ENCODE measurements around the gene TBCC.

- TF ChIP-seq, protein P1, sequence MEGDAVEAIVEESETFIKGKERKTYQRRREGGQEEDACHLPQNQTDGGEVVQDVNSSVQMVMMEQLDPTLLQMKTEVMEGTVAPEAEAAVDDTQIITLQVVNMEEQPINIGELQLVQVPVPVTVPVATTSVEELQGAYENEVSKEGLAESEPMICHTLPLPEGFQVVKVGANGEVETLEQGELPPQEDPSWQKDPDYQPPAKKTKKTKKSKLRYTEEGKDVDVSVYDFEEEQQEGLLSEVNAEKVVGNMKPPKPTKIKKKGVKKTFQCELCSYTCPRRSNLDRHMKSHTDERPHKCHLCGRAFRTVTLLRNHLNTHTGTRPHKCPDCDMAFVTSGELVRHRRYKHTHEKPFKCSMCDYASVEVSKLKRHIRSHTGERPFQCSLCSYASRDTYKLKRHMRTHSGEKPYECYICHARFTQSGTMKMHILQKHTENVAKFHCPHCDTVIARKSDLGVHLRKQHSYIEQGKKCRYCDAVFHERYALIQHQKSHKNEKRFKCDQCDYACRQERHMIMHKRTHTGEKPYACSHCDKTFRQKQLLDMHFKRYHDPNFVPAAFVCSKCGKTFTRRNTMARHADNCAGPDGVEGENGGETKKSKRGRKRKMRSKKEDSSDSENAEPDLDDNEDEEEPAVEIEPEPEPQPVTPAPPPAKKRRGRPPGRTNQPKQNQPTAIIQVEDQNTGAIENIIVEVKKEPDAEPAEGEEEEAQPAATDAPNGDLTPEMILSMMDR (IDR thresholded peaks at IDR 0.05; ENCODE audit: control extremely low read depth in 1 of 3, insufficient read depth in 1 of 3, low read depth in 1 of 3, low read length in 3 of 3), result no peak
- no peak for TF ChIP-seq RAD21 (IDR thresholded peaks at IDR 0.05 in 1 of 2, conservative IDR thresholded peaks at IDR 0.05 in 1 of 2; ENCODE audit: low read depth in 2 of 2, low read length in 2 of 2)
- no peak for TF ChIP-seq CHD1 (IDR thresholded peaks at IDR 0.05; ENCODE audit: low read depth, low read length)
- no peak for TF ChIP-seq RNF2 (IDR thresholded peaks at IDR 0.05; ENCODE audit: borderline replicate concordance, low read depth, low read length, missing control alignments, poor library complexity, severe bottlenecking)
- no peak for TF ChIP-seq EP300 (IDR thresholded peaks at IDR 0.05; ENCODE audit: borderline replicate concordance in 1 of 2, low read depth in 2 of 2, low read length in 2 of 2)
- no peak for TF ChIP-seq SUZ12 (IDR thresholded peaks at IDR 0.05; ENCODE audit: low read length)
- TF ChIP-seq POLR2AphosphoS5 (IDR thresholded peaks at IDR 0.05; ENCODE audit: low read depth, low read length), result peak; percentile 78; the same call in 1 of the 2 replicates
- no peak for TF ChIP-seq GABPA (IDR thresholded peaks at IDR 0.05; ENCODE audit: borderline replicate concordance, insufficient read depth, low read length)
- no peak for TF ChIP-seq EGR1 (IDR thresholded peaks at IDR 0.05; ENCODE audit: borderline replicate concordance, low read depth, low read length)
Measured at GRCh38 chr6:42704251-42704936, 41.5 kb downstream of the TBCC start.
